DND-41 (cell line): Measurements from ENCODE around the gene TMEM132D.

Experiments used
- CTCF ChIP-seq: IDR thresholded peaks from 2 replicates; pipeline ENCODE4 v1.5.1; 2012; ENCODE audit warnings: borderline replicate concordance, low read length, moderate library complexity, mild to moderate bottlenecking; ENCODE audit not compliant: poor library complexity, severe bottlenecking; ENCODE audit errors: extremely low read depth
- EZH2 ChIP-seq: IDR thresholded peaks from 3 replicates; pipeline ENCODE4 v1.6.1; 2012; ENCODE audit warnings: borderline replicate concordance, low read depth, mild to moderate bottlenecking, moderate library complexity, low read length, inconsistent platforms; ENCODE audit not compliant: severe bottlenecking

DNA sequence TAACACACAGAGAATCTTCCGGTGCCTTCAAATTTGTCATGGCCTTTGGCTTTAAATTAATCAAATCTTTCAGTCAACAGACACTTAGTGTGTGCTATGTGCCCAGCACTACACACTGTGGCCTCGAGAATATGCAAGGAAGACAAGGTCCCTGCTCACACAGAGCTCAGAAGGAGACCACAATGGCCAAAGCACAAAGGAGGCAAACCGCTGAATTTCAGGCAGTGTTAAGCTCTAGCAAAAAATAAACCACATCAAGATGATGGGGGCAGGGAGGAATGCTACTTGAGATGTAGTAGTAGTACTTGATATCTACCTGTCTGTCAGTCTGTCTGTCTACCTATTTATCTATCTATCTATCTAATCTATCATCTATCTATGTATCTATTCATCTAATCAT lies 227.9 kb downstream of the TMEM132D start:
- no peak for TF ChIP-seq CTCF
- TF ChIP-seq EZH2 = no peak
